ENCODE results near the gene TENM3. TPM values are rescaled to one million over a fixed set of nuclear protein-coding genes. Genes with fewer than 3 reads are reported as not detected.

TENM3 gene
- total and polyA plus RNA-seq, 2 donors (not counting 3 experiments of a cell fraction or from before 2014, with no cell fraction given) = 3.2 to 6.2 TPM

- Histone ChIP-seq H3K79me2 (ENCODE audit: control insufficient read depth, insufficient read depth, low read length) (no peaks in the 10 kb centered on the region), H3K36me3 (ENCODE audit: control insufficient read depth in 2 of 2, extremely low read depth in 1 of 2, insufficient read depth in 2 of 2, low read length in 2 of 2) (no peaks in the 10 kb centered on the region), H3K9ac (replicated peaks; ENCODE audit: extremely low read depth, insufficient read depth, low read length) (no peak overlapping the region), H3K9me1 (replicated peaks; ENCODE audit: control insufficient read depth, extremely low read depth, insufficient read depth, low read length) (no peaks in the 10 kb centered on the region), H2AFZ (ENCODE audit: low read depth, low read length) (no peak overlapping the region), H3K4me3 (replicated peaks in 1 of 3; ENCODE audit: insufficient read depth in 1 of 3, low read depth in 1 of 3, low read length in 3 of 3) (no peak overlapping the region), H3K27ac (ENCODE audit: insufficient read depth, low read depth, low read length) (no peak overlapping the region), H3K4me2 (ENCODE audit: insufficient read depth, low read length) (no peak overlapping the region), H3K4me1 (ENCODE audit: control insufficient read depth, extremely low read depth, insufficient read depth, low read length) (no peaks in the 10 kb centered on the region), H3K27me3 (ENCODE audit: control insufficient read depth in 2 of 2, insufficient read depth in 2 of 2, low read length in 2 of 2) (no peaks in the 10 kb centered on the region), H4K20me1 (replicated peaks; ENCODE audit: control insufficient read depth, extremely low read depth, insufficient read depth, low read length) (no peaks in the 10 kb centered on the region), H3K9me3 (replicated peaks; ENCODE audit: control insufficient read depth, insufficient read depth, low read length) (no peaks in the 10 kb centered on the region)
- DNase-seq (ENCODE audit: low read depth, low spot score) (no peak), FAIRE-seq (no peak)
- TF ChIP-seq POLR2AphosphoS5 (IDR thresholded peaks at IDR 0.05; ENCODE audit: insufficient read depth, low read depth, low read length) = no peak
- no peak for TF ChIP-seq JUN (IDR thresholded peaks at IDR 0.05; ENCODE audit: borderline replicate concordance, insufficient read depth, insufficient read length, low read depth)
- no peak for TF ChIP-seq MYC (IDR thresholded peaks at IDR 0.05; ENCODE audit: low read depth, low read length)
- TF ChIP-seq POLR2A (IDR thresholded peaks at IDR 0.05; ENCODE audit: low read depth, low read length) = no peak
- TF ChIP-seq GATA2 (IDR thresholded peaks at IDR 0.05; ENCODE audit: insufficient read depth, insufficient read length, low read depth, low read length) = no peak
- TF ChIP-seq FOS (IDR thresholded peaks at IDR 0.05; ENCODE audit: borderline replicate concordance, insufficient read depth, low read length) = no peak
- TF ChIP-seq MAX (IDR thresholded peaks at IDR 0.05; ENCODE audit: insufficient read depth, insufficient read length) = no peak
- no peak for TF ChIP-seq EZH2 (IDR thresholded peaks at IDR 0.05; ENCODE audit: borderline replicate concordance, low read depth, low read length, severe bottlenecking)
- no peak for TF ChIP-seq CTCF (IDR thresholded peaks at IDR 0.05; ENCODE audit: extremely low read depth in 1 of 2, insufficient read depth in 1 of 2, low read depth in 1 of 2, low read length in 2 of 2)
- ChIA-PET POLR2A (no interaction called here), CTCF (no interaction called here)
- intact Hi-C loops (cut with micrococcal nuclease) = no loop called here
- dilution Hi-C loops (cut with MboI; ENCODE audit: extremely low pct_ligation_motif_present, low sequenced_read_pairs) = no loop called here
- no TSS peak for BruUV-seq (replicated peaks)
These were observed 415 bp upstream of the TENM3 start for GRCh38 chr4:182242787-182243186.
